Measurements from ENCODE around the gene FBXW4.

Gene FBXW4

DNA sequence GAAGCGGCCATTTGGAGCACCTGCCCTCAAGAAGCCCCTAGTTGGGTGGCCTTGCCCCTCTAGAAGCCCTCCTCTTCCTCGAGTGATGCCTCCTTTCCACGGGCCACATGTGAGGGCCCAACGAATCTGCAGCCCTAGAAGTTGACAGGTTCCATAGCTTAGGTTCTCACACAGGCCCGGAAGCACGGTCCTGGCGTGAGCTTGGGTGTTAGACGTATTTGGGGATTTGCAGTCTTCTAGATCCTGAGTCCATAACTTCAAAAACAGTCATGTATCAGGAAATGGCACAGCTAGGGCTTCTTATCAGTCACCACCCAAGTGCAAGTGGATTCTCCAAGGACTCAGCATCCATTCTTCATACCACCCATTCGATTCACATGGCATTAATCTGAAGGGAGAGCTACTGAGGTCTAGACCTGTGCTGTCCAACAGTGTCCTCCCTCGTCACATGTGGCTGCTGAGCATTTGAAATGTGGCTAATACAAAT, 477 bp upstream of the FBXW4 start:
- DNase-seq, result no peak

DNA sequence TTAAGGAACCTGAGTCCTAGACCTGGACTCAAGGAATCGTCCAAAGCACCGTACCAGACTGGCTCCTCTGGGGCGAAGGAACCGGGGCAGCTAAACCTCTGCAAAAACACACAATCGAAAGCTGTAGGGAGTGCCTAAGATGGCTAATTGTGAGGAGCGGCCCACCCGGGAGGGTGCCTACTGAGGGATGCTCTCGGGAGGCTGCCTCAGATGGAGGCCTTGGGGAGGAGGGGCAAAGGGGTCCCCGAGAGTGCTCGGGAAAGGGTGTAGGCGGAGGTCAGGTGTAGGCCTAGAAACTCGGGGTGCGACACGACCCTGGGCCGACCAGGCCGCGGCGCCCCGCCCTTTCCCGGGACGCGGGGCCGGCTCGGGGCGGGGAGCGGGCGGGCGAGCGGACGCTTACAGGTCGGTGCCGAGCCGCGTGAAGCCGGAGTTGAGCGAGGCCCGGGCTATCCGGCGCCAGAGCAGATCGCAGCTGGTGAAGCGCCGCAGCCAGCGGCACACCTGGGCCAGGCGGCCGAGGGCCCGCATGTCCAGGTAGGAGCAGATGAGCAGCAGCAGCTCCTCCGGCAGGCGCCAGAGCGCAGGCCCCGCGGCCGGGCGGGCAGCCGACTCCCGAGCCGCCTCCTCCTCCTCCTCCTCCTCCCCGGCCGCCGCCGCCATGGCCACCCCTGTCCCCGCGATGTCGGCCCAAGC, 844 bp downstream of the FBXW4 start:
- peak; percentile 54 for DNase-seq

DNA sequence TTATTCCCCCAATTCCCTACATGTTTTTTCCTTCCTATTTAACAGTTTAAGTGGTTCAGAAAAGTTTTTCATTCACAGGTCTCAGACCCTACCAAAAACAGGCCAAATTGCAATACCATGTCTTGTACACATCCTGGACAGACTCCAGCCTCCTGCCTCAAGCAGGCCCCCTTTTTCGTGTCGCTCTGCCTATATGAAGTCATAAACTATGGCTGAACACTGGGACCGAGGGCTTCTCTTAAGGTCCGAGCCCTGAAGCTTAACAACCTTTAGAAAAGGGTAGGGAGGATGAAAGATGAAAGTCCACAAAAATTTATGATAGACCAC, 1.4 kb downstream of the FBXW4 start:
- DNase-seq, result no peak

DNA sequence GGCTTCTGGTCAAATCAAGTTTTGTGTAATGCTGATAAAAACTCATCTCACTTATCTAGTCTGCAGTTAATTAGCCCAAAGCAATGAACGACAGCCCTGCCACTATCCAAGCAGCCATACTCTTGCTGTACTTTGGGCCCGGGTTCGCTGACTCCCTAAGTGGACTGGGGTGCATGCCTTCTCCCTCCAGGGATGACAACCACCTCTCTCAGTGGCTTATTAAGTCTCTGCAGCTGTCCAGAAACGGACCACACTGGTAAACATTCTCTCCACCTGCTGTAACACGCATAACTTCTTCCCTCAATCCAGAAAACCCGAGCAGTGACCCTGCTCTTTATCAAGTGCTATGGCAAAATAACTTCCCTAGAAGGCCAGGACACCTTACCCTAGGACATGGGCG, 3.9 kb downstream of the FBXW4 start:
- DNase-seq, result no peak

DNA sequence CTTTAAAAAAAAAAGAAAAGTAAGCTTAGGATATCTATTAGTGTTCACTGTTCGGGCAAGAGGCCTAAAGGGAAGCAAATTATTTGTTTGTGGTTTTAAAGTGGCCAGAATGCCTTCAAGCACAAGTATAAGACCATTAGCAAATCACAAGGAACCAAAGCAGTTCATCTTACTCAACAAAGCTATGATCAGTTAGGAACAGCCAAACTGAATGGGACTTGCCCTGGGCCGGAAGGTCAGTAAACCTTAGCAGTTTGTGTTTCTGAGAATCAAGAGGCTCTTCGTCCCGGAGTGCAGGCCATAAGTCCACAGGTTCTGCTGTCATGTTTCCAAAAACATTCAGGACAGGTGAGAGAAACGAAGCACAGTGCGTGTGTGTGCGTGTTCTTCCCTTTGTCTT, 4.5 kb downstream of the FBXW4 start:
- no peak for DNase-seq

DNA sequence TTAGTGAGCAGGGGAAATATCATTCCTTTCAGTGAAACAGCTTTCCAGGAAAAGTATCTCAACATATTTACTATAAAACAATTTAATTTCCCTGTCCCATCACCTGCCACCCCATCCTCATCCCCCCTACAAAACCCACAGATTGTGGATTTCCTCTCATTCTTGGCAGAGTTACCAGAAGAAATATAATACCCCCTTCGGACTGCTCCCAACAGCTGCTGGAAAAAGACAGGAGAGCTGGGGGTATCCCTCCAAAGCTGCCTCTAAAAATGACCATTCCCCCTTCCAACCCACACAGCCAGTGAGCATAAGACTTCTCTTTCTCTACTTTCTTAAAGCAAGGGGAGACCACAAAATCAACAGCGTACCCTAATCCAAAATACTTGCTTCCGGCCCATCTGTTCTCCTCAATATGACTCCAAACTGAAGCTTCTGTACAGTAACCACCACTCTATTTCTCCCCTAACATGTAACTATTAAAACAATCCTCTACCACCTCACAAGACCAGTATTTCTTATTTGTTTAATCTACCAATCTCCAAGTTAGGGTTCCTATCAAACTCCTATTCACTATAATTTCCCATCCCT, 7.8 kb downstream of the FBXW4 start:
- DNase-seq, result no peak

DNA sequence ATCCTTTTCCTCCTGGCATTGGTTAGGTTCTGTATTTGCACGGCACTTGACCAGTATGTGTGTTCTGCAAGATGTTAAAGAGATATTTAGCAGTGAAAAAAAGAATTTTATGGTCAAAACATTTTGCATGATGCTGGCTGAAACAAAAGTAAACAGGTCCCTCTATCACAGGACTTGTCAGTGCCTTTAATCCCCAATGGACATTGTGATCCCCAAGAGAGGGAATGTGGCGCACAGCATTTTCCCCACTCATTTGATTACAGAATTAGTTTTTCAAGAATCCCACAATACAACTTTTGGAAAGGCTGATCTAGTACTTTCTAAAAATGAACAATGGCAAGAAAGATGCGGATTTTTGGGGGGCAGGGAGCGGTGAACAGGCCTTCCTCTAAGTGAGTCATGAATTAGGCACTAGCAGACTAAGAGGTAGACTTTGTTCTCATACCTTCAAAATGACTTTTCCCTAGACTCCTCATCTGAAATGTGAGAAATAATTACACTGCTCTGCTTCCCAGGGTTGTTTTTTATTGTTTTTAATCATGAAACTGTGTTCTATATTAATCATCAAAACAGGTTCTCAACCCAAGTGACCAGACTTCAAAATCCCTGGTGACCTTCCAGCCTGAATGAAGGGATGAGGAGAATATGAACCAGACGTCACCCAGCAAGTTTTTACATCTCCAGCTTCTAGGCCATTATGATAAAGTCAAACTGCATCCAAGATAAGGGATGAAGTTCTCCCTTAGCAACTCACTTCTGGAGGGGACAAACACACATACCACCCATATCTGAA, 8.6 kb downstream of the FBXW4 start:
- DNase-seq, result no peak

DNA sequence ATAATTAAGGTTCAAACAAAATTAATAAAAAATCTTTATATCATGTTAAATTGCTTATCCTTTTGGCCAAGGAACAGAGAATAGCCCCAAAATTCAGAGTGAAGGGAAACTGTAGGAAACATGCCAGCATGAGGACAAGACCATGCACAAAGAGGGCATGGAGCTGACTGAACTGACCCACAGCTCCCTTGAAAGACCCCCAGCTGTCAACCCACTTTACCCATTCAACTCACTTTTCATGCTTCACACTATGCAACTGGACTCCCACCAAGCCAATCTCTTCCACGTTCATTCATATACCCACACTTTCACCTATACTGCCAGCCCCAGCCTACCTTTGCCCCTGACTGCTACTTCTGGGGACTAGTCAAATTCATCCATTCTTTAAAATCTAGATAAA, 10.2 kb downstream of the FBXW4 start:
- no peak for DNase-seq

DNA sequence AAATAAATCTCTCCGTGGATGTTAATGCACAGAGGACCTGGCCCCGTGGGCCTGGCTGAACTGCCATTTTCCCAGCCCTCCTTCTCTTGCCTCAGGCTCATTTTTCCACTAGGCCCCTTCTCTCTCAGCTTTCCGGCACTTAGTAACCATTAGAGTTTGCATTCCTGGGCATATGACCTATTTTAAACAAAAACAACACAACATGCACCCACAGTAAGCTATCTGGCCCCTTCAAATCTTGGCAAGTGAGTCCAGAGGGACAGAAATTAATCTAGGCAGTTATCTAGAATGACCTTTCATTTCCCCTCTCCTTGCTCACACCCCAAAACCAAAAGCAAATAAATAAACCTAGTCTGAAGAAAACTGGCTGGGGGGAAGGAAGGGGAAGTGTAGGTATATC, 11.7 kb downstream of the FBXW4 start:
- no peak for DNase-seq

DNA sequence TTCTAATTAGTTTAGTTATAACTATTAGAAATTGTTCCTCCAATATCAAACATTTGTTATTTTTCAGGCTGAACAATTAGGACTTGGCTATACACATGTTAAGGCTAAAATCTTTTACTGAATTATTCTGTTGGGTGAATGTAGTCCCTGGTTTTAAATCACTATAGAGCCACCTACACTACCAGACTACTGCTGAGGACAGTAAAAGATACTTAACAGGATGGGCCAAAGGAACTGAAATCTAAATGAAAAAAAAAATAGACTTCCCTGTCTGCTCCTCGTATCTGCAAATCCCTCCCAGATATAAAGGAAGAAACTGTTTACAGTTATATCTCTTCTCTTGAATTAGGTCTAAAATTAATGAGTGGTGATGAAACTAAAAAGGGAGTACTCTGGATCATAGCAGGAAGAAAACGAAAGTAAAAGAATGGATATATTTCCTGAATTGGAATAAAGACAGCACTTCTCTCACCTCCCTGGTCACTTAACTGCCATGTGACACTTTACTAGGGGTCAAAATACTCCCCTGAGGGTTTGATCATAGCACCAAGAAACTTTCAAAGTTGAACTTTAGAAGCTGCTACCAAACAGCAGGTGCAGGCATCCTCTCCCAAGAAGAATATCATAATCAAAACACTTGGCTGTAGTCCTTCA, 12.7 kb downstream of the FBXW4 start:
- DNase-seq, result no peak

DNA sequence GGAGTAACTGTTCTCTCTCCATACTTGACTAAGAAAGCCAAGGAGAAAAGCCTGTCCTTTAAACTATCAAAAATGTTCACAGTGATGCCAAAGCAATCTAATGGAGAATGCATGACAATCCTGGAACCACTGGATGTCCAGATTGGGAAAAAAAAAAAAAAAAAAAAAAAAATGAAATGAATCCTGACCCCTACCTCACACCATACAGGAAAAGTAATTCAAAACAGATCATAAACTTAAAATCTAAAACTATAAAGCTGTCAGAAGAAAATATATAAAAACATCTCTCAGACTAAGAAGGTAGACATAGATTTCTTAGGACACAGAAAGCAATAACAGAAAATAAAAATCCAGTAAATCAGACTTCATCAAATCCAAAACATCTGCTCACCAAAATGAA, 18.4 kb downstream of the FBXW4 start:
- no peak for DNase-seq

DNA sequence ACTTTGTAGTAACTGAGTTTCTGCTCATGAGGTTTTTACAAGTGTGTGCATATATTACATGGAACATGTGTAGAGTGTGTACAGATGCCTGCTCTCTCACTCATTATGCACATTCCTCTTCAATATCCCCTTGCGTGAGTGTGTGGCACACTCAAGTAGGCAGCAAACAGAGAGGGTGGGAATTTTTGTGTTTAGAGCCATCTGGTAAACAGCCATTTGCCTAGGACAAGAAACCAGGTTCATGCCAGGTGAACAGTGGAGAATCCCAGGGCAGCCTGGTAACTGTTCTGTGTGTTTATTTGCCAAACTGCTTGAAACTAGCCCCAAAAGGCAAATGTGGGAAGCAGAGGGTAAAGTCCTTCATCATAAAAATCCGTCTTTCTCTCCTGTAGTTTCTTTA, 19.9 kb downstream of the FBXW4 start:
- DNase-seq, result no peak

DNA sequence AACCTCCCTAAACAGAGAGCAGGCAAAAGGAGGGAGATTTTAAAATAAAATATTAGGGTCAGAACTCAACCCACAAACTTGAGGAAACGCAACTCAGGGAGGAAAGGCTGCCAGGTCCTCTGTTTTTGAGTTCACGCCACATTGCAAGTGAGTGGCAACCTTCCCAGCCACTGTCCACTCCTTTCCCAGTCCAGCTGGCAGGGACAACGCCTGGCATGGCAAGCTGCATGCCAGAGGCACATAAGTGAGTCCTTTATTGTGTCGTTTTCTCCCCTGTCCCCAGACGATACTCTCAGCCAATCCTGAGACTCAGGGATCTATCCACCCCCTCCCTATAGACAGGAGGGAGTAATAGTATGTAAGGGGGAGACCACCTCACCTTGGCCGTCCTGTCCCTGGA, 22.4 kb downstream of the FBXW4 start:
- no peak for DNase-seq

DNA sequence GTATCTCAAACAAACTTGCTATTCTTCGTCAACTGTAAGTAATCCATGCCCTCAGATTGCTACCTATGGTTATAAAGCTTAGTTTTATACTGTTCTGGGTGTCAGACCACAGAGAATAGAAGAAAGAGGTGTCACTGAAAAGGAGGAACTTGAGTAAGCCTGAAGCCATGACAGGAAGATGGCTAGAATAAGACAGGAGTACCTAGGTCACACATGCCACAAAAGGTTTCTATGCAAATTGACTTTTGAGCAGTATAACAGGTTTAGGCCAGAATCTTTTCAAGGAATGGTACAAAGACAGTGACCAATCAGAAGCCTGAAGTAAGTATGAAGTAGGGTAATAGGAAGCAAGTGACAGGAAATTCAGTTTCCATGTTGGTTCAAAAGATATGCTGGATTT, 23.5 kb downstream of the FBXW4 start:
- no peak for DNase-seq

DNA sequence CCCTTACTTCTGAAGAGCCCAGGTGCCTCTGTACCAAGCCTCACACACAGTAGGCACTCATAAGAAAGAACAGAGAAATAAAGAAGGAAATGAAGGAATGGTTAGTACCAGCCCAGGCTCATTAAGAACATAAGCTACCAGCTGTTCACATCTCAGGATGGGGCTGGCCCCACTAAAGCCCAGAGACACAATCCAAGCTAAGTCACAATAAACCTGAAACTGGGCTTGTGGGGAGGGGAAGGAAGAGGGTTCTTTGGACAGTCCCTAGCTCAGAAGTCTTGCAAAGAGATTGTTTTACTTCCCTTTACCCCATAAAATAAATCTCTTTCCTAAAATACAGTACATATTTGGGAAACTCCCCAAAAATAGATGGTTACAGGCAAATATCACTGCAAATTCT, 24.3 kb downstream of the FBXW4 start:
- no peak for DNase-seq

DNA sequence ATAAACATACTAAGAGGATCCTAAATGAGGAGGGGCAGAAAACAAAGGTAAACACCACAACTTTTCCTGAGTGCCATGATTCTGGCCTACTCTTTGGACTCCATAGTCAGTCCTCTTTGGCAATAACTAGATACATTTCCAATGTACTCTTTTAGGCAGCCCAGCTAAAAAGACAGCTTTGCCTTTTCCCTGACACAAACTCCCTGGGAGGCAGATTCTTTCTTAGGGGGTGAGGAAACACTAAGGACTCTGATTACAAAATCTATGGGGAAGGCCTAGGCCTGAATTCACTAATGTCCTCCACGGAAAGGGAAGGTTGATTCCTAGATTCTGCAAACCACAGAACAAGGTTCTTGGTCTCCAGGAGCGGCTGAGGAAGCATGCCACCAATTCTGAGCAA, 25.8 kb downstream of the FBXW4 start:
- no peak for DNase-seq

DNA sequence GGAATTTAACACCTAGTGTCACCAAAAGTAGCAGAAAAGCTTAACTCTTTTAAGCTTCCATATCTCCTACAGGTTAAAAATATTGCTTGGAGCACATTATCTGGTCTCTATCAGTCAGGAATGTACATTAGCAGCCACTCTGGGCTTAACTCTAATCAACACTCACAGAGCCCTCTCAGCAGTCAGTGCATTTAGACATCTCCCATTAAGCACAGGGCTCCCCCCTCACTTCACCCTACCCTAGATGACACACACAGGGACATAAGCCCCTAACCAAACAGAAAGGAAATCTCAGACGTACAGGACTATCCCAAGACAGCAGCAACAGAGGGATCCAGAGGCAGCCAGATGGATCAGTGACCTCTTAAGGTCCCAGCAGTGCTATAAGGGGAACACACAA, 26.4 kb downstream of the FBXW4 start:
- DNase-seq, result no peak

DNA sequence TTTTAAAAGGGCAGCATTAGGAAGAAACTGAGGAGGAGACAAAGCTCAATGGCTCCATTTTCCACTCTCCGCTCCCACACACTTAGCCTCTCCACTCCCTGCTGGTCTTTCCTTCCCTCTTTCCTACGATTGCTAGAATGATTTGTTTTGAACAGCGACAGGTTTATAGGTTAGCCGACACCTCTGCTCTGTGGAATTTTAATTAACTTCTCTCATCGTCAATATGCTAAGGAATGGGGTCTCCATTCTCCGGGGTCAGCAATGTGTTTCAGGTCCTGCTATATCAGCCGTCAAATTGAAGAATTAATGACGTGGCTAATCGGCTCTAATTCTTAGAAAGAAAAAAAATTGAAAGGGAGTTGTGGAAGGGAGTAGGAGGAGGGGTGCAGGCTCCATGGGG, 28.9 kb downstream of the FBXW4 start:
- no peak for DNase-seq

DNA sequence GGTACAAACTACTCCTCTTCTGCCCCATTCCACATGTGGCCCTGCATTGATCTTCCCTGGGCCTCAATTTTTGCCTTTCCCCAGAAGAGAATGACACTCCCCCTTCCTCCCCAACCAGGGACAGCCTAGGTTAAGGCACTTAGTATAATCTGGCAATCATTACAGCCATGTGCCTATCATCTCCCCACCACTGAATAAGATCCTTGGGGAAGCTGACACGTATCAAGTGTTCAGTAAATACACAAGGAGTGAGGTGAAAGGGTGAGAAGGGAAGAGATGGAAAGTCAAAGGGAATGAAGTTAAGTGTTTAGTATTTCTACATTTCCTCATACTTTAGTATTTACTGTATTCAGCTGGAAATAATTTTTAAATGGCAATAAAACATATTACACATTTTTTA, 31.9 kb downstream of the FBXW4 start:
- no peak for DNase-seq

DNA sequence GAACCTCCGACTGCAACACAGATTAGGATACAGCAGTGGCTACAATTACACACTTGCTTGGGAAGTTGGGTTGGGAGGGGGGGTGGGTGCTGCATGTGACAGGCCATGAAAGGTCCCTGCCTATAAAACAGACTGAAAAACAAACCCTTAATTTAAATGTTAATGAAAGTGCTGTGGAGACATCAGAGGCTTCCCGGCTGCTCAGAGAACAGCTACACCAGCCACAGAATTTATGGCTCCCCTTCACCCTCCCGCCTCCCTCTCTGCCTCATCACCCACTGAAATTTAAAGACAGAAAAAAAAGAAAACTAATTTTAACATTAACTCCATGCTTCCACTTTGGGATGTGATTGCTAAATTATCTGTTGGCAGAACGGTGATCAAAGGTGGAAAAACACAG, 34.7 kb downstream of the FBXW4 start:
- DNase-seq, result no peak

DNA sequence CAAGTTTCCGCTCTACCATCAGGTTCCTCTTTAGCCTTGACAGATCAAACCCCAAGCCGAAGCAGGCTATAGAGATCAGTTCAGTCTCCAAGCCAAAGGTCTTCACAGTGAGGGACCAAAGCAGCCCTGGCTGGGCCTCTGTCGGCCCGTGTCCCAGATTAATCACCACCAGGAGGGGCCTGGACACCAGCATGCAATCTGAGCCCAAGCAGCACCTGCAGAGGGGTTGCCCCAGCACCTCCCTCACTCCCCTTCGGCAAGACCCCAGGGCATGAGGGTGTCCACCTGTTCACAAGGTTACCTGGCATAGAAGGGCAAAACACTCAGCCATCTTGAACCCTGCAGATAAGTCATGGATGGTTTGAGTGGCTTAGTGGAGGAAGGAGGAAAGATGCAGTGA, 36.0 kb downstream of the FBXW4 start:
- no peak for DNase-seq

DNA sequence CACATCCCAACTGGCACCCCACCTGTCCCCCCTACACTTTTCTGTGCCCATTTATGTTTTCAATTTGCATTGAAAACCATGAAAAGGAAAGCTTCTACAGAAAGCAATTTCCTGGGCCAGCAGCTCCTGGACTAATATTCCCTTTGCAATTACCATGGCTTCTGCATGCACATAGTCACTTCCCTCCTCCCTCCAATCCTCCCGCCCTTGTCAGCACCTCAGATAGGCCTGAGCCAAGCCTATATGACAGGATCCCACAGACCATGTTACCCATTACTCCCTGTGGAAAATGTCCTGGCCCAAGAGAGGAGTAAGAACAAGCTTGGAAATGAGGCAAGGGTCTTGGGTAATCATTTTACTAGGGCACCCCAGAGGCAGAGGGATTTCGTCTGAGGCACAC, 38.1 kb downstream of the FBXW4 start:
- no peak for DNase-seq

DNA sequence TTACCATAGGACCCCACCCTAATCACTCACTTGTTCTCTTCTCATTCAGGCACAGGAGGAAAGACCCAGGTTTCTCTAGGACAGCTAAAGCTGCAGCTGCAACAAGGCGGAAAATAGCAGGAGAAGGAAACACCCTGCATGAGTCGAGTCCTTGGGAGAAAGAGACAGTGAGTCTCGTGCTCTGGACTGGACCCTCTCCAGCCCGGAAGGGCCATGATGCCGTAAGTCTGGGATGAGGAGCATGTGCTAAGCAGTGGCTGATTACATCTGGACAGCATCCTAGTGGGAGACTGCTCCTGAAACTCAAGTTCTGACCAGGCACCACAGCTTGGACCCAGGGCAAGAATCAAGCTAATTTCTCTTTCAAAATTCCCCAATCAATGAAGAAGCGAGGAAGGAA, 39.4 kb downstream of the FBXW4 start:
- no peak for DNase-seq

DNA sequence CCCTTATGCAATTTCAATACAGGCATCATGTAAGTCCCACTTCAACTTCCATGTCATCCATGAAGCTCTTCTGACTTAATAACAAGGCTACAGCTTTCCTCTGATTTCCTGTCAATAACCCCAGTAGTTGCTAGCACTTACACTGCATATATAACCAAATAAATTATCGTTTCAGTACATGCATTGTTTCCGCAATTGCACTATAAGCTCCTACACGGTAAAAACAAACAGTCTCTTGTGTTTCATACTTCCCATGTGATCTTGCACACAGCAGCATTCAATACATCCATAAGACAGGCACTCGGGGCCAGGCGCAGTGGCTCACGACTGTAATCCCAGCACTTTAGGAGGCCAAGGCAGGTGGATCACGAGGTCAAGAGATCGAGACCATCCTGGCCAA, 41.4 kb downstream of the FBXW4 start:
- no peak for DNase-seq

Measured in activated gamma-delta T cell treated with Interleukin-2 at 50 U/mL for 16 hours (primary cell).